Fibroblast of the aortic adventitia (primary cell): ENCODE data around the gene PIK3CG. TPM values are rescaled to one million over a fixed set of nuclear protein-coding genes. Genes with fewer than 3 reads are reported as not detected.
"Not testable (repeated sequence)": the region's sequence is repeated elsewhere in the genome, so short reads cannot be mapped to it uniquely, and the experiment has no call there.

Experiments used
- DNase-seq: peaks from one replicate; pipeline ENCODE4 v3.0.0-alpha.2; 2010; ENCODE audit warnings: low read depth
- H3K4me3 ChIP-seq: 2 replicates; pipeline ENCODE4 v1.5.1; 2011; ENCODE audit warnings: low read depth, mild to moderate bottlenecking, control low read depth, low read length, moderate library complexity
- total RNA-seq: library from RNA; depleted of rRNA; stranded (reverse); fragments of >200 nt; gene quantifications from 2 replicates; pipeline ENCODE4 v1.2.3, GENCODE V29; 2012; ENCODE audit warnings: low replicate concordance
- TF ChIP-seq, protein P1 (sequence below): IDR thresholded peaks from 2 replicates; pipeline ENCODE4 v1.5.1; 2011; ENCODE audit warnings: mild to moderate bottlenecking, low read length, control low read depth, inconsistent platforms; ENCODE audit not compliant: insufficient read depth

The PIK3CG gene
- total RNA-seq, 1 donor, result not detected

DNA sequence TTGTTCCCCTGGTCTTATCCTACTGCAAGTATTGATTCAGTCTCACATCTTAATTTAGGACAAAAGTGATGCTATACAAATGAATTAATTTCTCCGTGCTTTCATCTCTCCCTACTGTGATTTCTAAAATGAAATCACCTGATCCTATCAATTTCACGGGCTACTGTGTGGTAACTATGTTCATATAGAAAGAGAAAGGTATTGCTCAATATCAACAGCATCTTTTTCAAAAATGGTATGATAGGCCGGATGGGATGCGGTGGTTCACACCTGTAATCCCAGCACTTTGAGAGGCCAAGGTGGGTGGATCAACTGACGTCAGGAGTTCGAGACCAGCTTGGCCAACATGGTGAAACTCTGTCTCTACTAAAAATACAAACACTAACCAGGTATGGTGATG lies 71.2 kb downstream of the PIK3CG start:
- no peak overlapping the region for H3K4me3 ChIP-seq
- DNase-seq, result no peak
- TF ChIP-seq, protein P1, sequence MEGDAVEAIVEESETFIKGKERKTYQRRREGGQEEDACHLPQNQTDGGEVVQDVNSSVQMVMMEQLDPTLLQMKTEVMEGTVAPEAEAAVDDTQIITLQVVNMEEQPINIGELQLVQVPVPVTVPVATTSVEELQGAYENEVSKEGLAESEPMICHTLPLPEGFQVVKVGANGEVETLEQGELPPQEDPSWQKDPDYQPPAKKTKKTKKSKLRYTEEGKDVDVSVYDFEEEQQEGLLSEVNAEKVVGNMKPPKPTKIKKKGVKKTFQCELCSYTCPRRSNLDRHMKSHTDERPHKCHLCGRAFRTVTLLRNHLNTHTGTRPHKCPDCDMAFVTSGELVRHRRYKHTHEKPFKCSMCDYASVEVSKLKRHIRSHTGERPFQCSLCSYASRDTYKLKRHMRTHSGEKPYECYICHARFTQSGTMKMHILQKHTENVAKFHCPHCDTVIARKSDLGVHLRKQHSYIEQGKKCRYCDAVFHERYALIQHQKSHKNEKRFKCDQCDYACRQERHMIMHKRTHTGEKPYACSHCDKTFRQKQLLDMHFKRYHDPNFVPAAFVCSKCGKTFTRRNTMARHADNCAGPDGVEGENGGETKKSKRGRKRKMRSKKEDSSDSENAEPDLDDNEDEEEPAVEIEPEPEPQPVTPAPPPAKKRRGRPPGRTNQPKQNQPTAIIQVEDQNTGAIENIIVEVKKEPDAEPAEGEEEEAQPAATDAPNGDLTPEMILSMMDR, result no peak

DNA sequence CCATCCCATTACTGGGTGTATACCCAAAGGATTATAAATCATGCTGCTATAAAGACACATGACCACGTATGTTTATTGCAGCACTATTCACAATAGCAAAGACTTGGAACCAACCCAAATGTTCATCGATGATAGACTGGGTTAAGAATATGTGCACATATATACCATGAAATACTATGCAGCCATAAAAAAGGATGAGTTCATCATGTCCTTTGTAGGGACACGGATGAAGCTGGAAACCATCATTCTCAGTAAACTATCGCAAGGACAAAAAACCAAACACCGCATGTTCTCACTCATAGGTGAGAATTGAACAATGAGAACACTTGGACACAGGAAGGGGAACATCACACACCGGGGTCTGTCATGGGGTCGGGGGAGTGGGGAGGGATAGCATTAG lies 73.0 kb downstream of the PIK3CG start:
- DNase-seq, H3K4me3 ChIP-seq: not testable (repeated sequence)

DNA sequence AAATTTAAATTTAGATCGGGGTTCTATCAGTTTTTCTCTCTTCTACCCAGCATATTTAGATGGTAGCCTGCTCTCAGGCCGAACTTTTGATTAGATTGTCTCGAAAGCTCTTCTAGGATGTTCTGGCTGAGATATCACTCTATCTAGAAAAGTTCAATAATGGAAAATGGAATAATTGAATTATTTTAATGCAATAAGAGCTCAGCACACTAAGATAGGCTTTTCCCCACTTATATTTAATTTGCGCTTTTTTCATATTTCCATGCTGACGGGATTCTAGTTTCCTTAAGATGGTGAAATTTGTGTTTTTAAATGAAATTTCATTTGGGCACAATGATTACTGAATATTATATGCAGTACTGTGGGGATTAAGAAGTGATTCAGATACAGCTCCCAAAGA lies 73.7 kb downstream of the PIK3CG start:
- H3K4me3 ChIP-seq, result no peak overlapping the region
- no peak for DNase-seq
- TF ChIP-seq, protein P1, result no peak

DNA sequence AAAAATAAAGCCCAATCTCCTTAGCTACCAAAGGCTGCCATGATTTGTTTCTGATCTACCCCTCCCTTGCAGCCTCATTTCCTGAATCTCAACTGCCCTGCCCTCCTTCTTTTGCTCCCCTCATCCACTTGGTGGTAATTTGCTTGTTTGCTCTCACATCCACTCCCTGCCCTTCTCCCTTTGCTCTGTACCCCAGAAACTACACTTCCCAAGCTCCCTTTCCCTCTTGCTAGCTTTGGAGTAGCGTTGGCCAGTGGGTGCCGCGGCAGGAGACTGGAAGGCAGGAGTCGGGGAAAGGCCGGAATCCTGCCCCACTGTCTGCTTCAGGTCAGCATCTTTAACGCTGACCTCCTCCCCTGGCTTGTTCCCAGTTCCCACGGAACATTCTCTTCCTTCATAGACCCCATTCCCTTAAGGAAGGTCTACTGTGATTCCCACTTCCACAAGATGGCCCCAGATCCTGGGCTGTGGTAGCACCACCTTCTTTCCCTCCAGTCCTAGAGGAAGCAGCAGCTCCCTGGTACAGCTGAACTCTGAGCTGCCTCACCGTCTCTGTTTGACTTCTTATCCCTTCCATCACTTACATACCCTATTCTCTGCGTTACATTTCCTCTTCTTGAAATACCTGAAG lies 79.1 kb downstream of the PIK3CG start:
- no peak overlapping the region for H3K4me3 ChIP-seq
- no peak for DNase-seq
- TF ChIP-seq, protein P1, result no peak

- H3K4me3 ChIP-seq, result no peak overlapping the region
- TF ChIP-seq, protein P1, result peak; percentile 64
- peak; percentile 70 for DNase-seq
Measured at GRCh38 chr7:106947244-106947728, 82.2 kb downstream of the PIK3CG start.

GRCh38 chr7:106952001-106952657 lies 87.0 kb downstream of the PIK3CG start:
- no peak overlapping the region for H3K4me3 ChIP-seq
- TF ChIP-seq, protein P1, result no peak
- DNase-seq, result no peak

- TF ChIP-seq, protein P1, result no peak
- no peak for DNase-seq
- H3K4me3 ChIP-seq, result no peak overlapping the region
Measured at GRCh38 chr7:106952658-106953231, 87.7 kb downstream of the PIK3CG start.
